Measurements from ENCODE around the gene UXT.

DNA sequence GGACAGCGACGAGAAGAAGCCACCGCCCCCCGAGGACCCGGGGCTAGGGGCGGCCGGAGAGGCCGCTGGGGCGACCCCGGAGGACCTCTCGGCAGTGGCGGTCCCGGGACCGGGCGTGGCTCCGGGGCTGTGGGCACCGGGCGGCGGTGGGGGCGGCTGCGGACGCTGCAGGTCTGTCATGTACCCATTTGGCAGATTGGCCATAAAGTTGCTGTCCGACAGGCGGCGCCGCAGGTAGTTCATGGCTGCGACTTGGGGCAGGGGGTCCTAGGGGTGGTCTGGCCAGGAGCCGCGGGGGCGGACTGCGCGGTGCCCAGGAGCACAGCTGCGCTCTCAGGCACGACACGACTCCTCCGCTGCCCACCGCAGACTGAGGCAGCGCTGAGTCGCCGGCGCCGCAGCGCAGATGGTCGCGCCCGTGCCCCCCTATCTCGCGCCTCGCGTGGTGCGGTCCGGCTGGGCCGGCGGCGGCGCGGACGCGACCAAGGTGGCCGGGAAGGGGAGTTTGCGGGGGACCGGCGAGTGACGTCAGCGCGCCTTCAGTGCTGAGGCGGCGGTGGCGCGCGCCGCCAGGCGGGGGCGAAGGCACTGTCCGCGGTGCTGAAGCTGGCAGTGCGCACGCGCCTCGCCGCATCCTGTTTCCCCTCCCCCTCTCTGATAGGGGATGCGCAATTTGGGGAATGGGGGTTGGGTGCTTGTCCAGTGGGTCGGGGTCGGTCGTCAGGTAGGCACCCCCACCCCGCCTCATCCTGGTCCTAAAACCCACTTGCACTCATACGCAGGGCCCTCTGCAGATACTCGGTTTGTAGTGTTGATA, 39.3 kb downstream of the UXT start, which contains the start of gene SYN1:
- TF ChIP-seq MAX (CRISPR knock-in tag; IDR thresholded peaks at IDR 0.05): peak; percentile 58; the same call in 1 of the 2 replicates
- no peak for TF ChIP-seq CTCF (IDR thresholded peaks at IDR 0.05)
- peak; percentile 74; the same call in 1 of the 2 replicates for TF ChIP-seq ZBTB43 (CRISPR knock-in tag; IDR thresholded peaks at IDR 0.05)
- TF ChIP-seq ATF2 (CRISPR knock-in tag; IDR thresholded peaks at IDR 0.05; ENCODE audit: borderline replicate concordance, low read depth): no peak

Data from WTC11 (cell line).